Coronary artery (tissue), 2 donors: ENCODE measurements around the gene NR1H3.

ENCODE experiments used
- DNase-seq: peaks from one replicate; pipeline ENCODE4 v3.0.0-alpha.2; 2017; ENCODE audit warnings: low spot score
- H3K27ac ChIP-seq, 2 donors: fragments of 200-600 bp; sonication (generic); one replicate each; pipeline ENCODE4 v1.5.1; 2016 to 2019
- H3K4me3 ChIP-seq: fragments of 200-600 bp; sonication (generic); 2 replicates; pipeline ENCODE4 v1.5.1; 2016; ENCODE audit warnings: mild to moderate bottlenecking, moderate library complexity
- TF ChIP-seq, protein P1 (sequence below): fragments of 200-600 bp; sonication (generic); IDR thresholded peaks from one replicate; pipeline ENCODE4 v1.5.1; 2019; ENCODE audit warnings: antibody characterized with exemption

Gene NR1H3

DNA sequence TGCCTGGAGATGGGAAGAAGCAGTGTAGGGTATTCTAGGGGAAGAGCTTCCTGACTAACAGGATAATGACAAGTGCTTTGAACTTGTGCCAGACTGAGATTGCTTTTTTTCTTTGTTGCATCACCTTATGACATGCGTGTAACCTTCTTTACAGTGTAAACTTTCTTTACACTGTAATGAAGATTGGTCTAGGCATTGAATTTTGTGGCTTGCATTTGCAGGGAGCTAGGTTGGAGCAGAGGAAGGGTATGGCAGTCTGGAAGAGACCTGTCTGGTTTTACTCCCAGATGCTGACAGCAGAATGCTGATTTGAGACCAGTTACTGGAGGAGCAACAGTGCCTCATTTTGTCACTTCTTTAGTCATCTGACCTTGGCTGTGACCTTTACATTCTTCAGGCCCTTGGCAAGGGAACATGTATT lies 37.4 kb upstream of the NR1H3 start:
- Histone ChIP-seq H3K27ac (no peak overlapping the region), H3K4me3 (no peak overlapping the region)
- TF ChIP-seq, protein P1, sequence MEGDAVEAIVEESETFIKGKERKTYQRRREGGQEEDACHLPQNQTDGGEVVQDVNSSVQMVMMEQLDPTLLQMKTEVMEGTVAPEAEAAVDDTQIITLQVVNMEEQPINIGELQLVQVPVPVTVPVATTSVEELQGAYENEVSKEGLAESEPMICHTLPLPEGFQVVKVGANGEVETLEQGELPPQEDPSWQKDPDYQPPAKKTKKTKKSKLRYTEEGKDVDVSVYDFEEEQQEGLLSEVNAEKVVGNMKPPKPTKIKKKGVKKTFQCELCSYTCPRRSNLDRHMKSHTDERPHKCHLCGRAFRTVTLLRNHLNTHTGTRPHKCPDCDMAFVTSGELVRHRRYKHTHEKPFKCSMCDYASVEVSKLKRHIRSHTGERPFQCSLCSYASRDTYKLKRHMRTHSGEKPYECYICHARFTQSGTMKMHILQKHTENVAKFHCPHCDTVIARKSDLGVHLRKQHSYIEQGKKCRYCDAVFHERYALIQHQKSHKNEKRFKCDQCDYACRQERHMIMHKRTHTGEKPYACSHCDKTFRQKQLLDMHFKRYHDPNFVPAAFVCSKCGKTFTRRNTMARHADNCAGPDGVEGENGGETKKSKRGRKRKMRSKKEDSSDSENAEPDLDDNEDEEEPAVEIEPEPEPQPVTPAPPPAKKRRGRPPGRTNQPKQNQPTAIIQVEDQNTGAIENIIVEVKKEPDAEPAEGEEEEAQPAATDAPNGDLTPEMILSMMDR = no peak
- no peak for DNase-seq

DNA sequence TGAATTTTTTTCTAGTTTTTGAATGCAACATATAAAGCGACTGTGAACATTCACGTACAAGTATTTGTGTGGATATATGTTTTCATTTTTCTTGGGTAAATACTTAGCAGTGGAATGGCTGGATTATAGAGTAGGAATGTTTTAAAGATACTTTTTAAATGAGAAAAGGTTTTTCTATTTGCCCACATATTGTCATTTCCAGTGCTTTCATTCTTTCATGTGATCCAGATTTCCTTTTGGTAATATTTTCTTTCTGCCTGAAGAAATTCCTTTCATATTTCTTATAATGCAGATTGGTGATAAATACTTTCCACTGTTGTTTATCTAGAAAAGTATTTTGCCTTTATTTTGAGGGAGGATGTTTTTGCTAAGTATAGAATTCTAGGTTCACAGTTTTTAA lies 35.1 kb upstream of the NR1H3 start:
- DNase-seq = no peak
- Histone ChIP-seq H3K27ac (no peak overlapping the region), H3K4me3 (no peak overlapping the region)
- TF ChIP-seq, protein P1 = no peak

DNA sequence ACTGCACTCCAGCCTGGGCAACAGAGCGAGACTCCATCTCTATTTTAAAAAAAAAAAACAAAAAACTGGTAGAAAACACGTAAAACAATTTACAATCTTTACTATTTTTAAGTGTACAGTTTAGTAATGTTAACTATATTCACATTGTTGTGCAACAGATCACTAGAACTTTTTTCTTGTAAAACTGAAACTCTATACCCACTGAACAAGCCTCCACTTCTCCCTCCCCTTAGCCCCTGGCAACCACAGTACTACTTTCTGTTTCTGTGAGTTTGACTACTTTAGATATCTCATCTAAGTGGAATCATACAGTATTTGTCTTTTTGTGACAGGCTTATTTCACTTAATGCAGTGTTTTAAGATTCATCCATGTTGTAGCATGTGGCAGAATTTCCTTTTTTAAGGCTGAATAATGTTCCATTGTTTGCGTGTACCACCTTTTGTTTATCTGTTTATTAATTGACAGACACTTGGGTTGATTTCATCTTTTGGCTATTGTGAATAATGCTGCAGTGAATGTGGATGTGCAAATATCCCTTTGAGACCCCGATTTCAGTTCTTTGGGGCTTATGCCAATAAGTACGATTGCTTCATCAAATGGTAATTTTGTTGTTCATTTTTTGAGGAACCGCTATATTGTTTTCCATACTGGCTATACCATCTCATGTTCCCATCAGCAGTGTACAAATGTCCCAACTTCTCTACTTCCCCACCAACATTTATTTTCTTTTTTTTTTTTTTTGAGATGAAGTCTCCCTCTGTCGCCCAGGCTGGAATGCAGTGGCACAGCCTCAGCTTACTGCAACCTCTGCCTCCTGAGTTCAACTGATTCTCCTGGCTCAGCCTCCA lies 32.0 kb upstream of the NR1H3 start:
- no peak overlapping the region for H3K27ac ChIP-seq
- no peak for DNase-seq
- no peak overlapping the region for H3K4me3 ChIP-seq
- TF ChIP-seq, protein P1 = no peak

DNA sequence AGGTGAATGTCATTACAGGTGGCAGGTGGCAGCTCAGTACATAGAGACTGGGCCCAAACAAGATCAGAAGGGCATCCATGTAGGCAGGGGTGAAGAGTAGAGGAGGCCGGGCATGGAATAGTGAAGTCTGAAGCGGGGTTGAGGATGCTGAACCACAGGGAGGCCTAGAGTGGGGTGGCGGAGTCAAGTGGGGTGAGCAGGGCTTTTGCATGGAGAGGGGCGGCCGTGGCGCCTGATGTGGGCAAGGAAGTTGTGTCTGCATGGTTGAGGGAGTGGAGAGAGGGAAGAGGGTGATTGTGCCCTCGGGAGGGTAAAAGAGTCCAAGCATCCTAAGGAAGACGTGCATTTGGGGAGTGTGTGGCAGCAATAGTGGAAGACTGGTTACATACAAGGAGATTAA lies 28.6 kb upstream of the NR1H3 start:
- no peak overlapping the region for H3K4me3 ChIP-seq
- TF ChIP-seq, protein P1 = no peak
- no peak for DNase-seq
- no peak overlapping the region for H3K27ac ChIP-seq

DNA sequence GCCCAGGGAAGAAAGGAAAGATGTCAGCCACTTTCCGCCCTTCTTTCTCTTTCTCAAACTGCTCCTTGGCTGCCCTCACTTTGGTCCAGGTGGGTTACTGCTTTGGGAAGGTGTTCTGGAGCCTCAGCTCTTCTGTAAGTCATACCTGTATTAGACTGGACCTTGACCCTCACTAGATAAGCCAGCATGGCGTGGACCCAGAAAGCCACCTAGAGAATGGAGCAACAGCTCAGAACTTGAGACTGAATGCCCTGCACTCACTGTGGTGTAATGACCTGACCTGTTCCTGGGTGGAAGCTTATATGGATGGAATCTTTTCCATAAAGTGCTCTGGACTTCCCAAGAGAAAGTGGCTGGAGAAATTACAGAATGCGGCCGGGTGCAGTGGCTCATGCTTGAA lies 24.7 kb upstream of the NR1H3 start:
- H3K27ac ChIP-seq = no peak overlapping the region

DNA sequence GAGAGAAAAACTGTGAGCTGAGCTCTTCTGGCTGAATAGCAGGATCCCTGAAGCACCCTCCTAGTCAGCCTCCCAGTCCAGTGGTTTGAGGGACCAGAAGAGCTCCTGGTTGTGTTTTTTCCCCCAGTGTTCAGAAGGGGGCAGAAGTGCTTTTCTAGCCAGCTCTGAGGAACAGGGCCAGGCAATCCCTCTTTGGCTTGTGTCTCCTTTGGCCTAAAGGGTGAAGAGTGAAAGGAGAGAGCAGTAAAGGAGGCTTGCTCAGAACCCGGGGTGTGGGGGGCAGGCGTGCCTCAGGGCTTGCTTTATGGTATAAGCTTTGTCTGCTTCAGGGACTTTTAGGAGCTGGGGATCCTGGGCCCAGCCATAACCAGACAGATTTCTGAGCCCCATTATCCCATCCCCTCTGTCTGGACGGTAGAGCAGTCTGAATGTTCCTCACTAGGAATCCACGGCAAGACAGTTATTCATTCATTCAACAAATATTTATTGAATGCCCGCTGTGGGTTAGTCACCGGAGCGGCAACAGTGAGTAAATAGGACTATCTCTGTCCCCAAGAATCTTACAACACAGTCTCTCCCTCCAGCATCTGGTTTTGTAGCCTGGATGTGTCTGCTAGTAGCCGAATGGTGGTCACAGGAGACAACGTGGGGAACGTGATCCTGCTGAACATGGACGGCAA lies 23.7 kb upstream of the NR1H3 start:
- DNase-seq = no peak
- TF ChIP-seq, protein P1 = no peak
- Histone ChIP-seq H3K27ac (peak overlapping the region in 1 of 2 donors; percentile 26), H3K4me3 (no peak overlapping the region)

More for the DNA sequence above, 24.7 kb upstream of the NR1H3 start:
- TF ChIP-seq, protein P1 = no peak
- H3K4me3 ChIP-seq = no peak overlapping the region
- DNase-seq = no peak
